GM23248 (cell line): ENCODE data around the gene SETBP1. TPM values are rescaled to one million over a fixed set of nuclear protein-coding genes. Genes with fewer than 3 reads are reported as not detected.

Experiments
- DNase-seq: peaks from one replicate; pipeline ENCODE4 v3.0.0-alpha.2; 2015
- H2AFZ ChIP-seq: fragments of 200-600 bp; sonication (generic); 2 replicates; pipeline ENCODE4 v1.6.1; 2016; ENCODE audit warnings: antibody characterized with exemption
- H3F3A ChIP-seq: fragments of 200-600 bp; sonication (generic); 2 replicates; pipeline ENCODE4 v1.6.1; 2016; ENCODE audit warnings: mild to moderate bottlenecking, antibody characterized with exemption, mixed run types; ENCODE audit not compliant: insufficient read depth
- H3K27ac ChIP-seq: fragments of 200-600 bp; sonication (generic); 2 replicates; pipeline ENCODE4 v1.5.1; 2016; ENCODE audit warnings: mild to moderate bottlenecking
- H3K27me3 ChIP-seq: fragments of 200-600 bp; sonication (generic); replicated peaks from 2 replicates; pipeline ENCODE4 v1.6.1; 2016; ENCODE audit warnings: mild to moderate bottlenecking; ENCODE audit not compliant: insufficient read depth
- H3K36me3 ChIP-seq: fragments of 200-600 bp; sonication (generic); 2 replicates; pipeline ENCODE4 v1.6.1; 2016; ENCODE audit warnings: low read depth, mild to moderate bottlenecking
- H3K4me1 ChIP-seq: fragments of 200-600 bp; sonication (generic); 2 replicates; pipeline ENCODE4 v1.6.1; 2016; ENCODE audit warnings: mild to moderate bottlenecking; ENCODE audit not compliant: insufficient read depth
- H3K4me2 ChIP-seq: fragments of 200-600 bp; sonication (generic); one replicate; pipeline ENCODE4 v1.6.1; 2016; ENCODE audit warnings: mild to moderate bottlenecking; ENCODE audit not compliant: unreplicated experiment
- H3K4me3 ChIP-seq: fragments of 200-600 bp; sonication (generic); 2 replicates; pipeline ENCODE4 v1.5.1; 2016; ENCODE audit warnings: mild to moderate bottlenecking
- H3K79me2 ChIP-seq: fragments of 200-600 bp; sonication (generic); 2 replicates; pipeline ENCODE4 v1.6.1; 2016; ENCODE audit warnings: mild to moderate bottlenecking; ENCODE audit not compliant: insufficient read depth
- H3K9ac ChIP-seq: fragments of 200-600 bp; sonication (generic); 2 replicates; pipeline ENCODE4 v1.6.1; 2016; ENCODE audit warnings: mild to moderate bottlenecking
- H3K9me2 ChIP-seq: fragments of 200-600 bp; sonication (generic); 2 replicates; pipeline ENCODE4 v1.6.1; 2016; ENCODE audit warnings: mixed run types, mild to moderate bottlenecking, moderate library complexity; ENCODE audit not compliant: insufficient read depth
- H3K9me3 ChIP-seq: fragments of 200-600 bp; sonication (generic); one replicate; pipeline ENCODE4 v1.6.1; 2017; ENCODE audit warnings: low read depth
- H4K20me1 ChIP-seq: fragments of 200-600 bp; sonication (generic); 2 replicates; pipeline ENCODE4 v1.6.0; 2016; ENCODE audit not compliant: insufficient read depth
- EZH2 ChIP-seq: fragments of 200-600 bp; sonication (generic); IDR thresholded peaks from 2 replicates; pipeline ENCODE4 v1.6.1; 2018; ENCODE audit warnings: antibody characterized with exemption, mild to moderate bottlenecking; ENCODE audit not compliant: insufficient read depth, poor library complexity, severe bottlenecking
- EZH2phosphoT487 ChIP-seq: fragments of 200-600 bp; sonication (generic); IDR thresholded peaks from 2 replicates; pipeline ENCODE4 v1.6.1; 2018; ENCODE audit warnings: antibody characterized with exemption, moderate library complexity, mild to moderate bottlenecking, low read depth; ENCODE audit not compliant: insufficient read depth
- WGBS, 2 experiments: methylation state at CpG; one replicate each; pipeline ENCODE4 v1.1.6; 2015 to 2017; ENCODE audit warnings: low lambda C conversion rate in 2 of 2, low coverage in 1 of 2; ENCODE audit errors: missing lambda C conversion rate in 2 of 2; 5-methylcytosine and 5-hydroxymethylcytosine counted together
- in situ Hi-C: fragments of 300-500 bp; cut with MboI; formaldehyde crosslinking; loops from 2 replicates; pipeline ENCODE4 v1.15.0; 2020
- polyA plus RNA-seq: library from polyadenylated mRNA; unstranded; fragments of >200 nt; fragmentation: Nextera tagmentation; extraction: Ambion mirVana; gene quantifications from 2 replicates; pipeline ENCODE4 v1.2.1, GENCODE V29; 2016
- total RNA-seq: library from RNA; depleted of rRNA; stranded (reverse); fragments of >200 nt; shearing (Covaris generic); gene quantifications from 2 replicates; pipeline ENCODE4 v1.2.3, GENCODE V29; 2014

Gene SETBP1
- total and polyA plus RNA-seq, 2 experiments from 2014 or later: 1.3 to 4.1 TPM

- TF ChIP-seq EZH2phosphoT487: no peak
- no peak for TF ChIP-seq EZH2
- no peaks in the 10 kb centered on the region for H3K27me3 ChIP-seq
- H3K4me1 ChIP-seq: peaks cover 7% of the 10 kb centered on the region
- no peak for DNase-seq
- in situ Hi-C loops: no loop called here
- no peak overlapping the region for H2AFZ ChIP-seq
- no peaks in the 10 kb centered on the region for H4K20me1 ChIP-seq
- WGBS, 2 experiments: 90 to 92% methylated on average over 10 of the region's 10 CpGs
- no peaks in the 10 kb centered on the region for H3K9me2 ChIP-seq
- H3K9ac ChIP-seq: no peak overlapping the region
- no peaks in the 10 kb centered on the region for H3K9me3 ChIP-seq
- H3K27ac ChIP-seq: no peak overlapping the region
- no peaks in the 10 kb centered on the region for H3K79me2 ChIP-seq
- no peaks in the 10 kb centered on the region for H3F3A ChIP-seq
- no peak overlapping the region for H3K4me2 ChIP-seq
- no peaks in the 10 kb centered on the region for H3K36me3 ChIP-seq
- H3K4me3 ChIP-seq: no peak overlapping the region
Measured at GRCh38 chr18:44841752-44842587, 161.3 kb downstream of the SETBP1 start.

- Histone ChIP-seq H3K4me1 (peaks cover 7% of the 10 kb centered on the region), H3K9ac (no peak overlapping the region), H3K79me2 (no peaks in the 10 kb centered on the region), H3K9me2 (no peaks in the 10 kb centered on the region), H3K36me3 (no peaks in the 10 kb centered on the region), H3K9me3 (no peaks in the 10 kb centered on the region), H3K27ac (no peak overlapping the region), H3K4me2 (no peak overlapping the region), H3K4me3 (no peak overlapping the region), H2AFZ (no peak overlapping the region), H3F3A (no peaks in the 10 kb centered on the region), H4K20me1 (no peaks in the 10 kb centered on the region), H3K27me3 (no peaks in the 10 kb centered on the region)
- no peak for DNase-seq
- in situ Hi-C loops: no loop called here
- TF ChIP-seq EZH2phosphoT487 (no peak), EZH2 (no peak)
- 93 to 98% methylated on average over 4 of the region's 4 CpGs for WGBS, 2 experiments
Measured at GRCh38 chr18:44842588-44843412, 162.1 kb downstream of the SETBP1 start.

- H3F3A ChIP-seq: no peaks in the 10 kb centered on the region
- H3K27ac ChIP-seq: no peak overlapping the region
- DNase-seq: no peak
- no peaks in the 10 kb centered on the region for H3K27me3 ChIP-seq
- no peak overlapping the region for H3K4me3 ChIP-seq
- TF ChIP-seq EZH2phosphoT487 (no peak), EZH2 (no peak)
- H3K4me1 ChIP-seq: peaks cover under 1% of the 10 kb centered on the region; the same call in 1 of the 2 replicates
- H4K20me1 ChIP-seq: no peaks in the 10 kb centered on the region
- no peaks in the 10 kb centered on the region for H3K36me3 ChIP-seq
- H2AFZ ChIP-seq: no peak overlapping the region
- WGBS, 2 experiments: 77 to 80% methylated on average over 5 of the region's 5 CpGs
- H3K9ac ChIP-seq: no peak overlapping the region
- H3K4me2 ChIP-seq: no peak overlapping the region
- no peaks in the 10 kb centered on the region for H3K9me3 ChIP-seq
- no peaks in the 10 kb centered on the region for H3K79me2 ChIP-seq
- in situ Hi-C loops: no loop called here
- H3K9me2 ChIP-seq: no peaks in the 10 kb centered on the region
Measured at GRCh38 chr18:44844486-44844885, 163.8 kb downstream of the SETBP1 start.

- Histone ChIP-seq H3K9me2 (no peaks in the 10 kb centered on the region), H3K4me1 (no peaks in the 10 kb centered on the region), H3K79me2 (no peaks in the 10 kb centered on the region), H3F3A (no peaks in the 10 kb centered on the region), H3K27ac (no peak overlapping the region), H2AFZ (no peak overlapping the region), H4K20me1 (no peaks in the 10 kb centered on the region), H3K9me3 (no peaks in the 10 kb centered on the region), H3K36me3 (no peaks in the 10 kb centered on the region), H3K9ac (no peak overlapping the region), H3K4me2 (no peak overlapping the region), H3K27me3 (no peaks in the 10 kb centered on the region), H3K4me3 (no peak overlapping the region)
- TF ChIP-seq EZH2phosphoT487 (no peak), EZH2 (no peak)
- DNase-seq: no peak
- in situ Hi-C loops: no loop called here
Measured at GRCh38 chr18:44846450-44846849, 165.8 kb downstream of the SETBP1 start.
